Gastrocnemius medialis (tissue), 4 donors: ENCODE measurements around the gene LMCD1. TPM values are rescaled to one million over a fixed set of nuclear protein-coding genes. Genes with fewer than 3 reads are reported as not detected.

Source experiments
- ATAC-seq, 2 donors: fragments of 150-250 bp; one replicate each; pipeline ENCODE4 v1.9.1; 2016
- DNase-seq, 2 donors: peaks; one replicate each; pipeline ENCODE4 v3.0.0-alpha.2; 2019
- H3K27ac ChIP-seq, 4 donors: fragments of 200-600 bp; sonication (generic); 1 replicate in 1 of 4; 2 replicates in 3 of 4; pipeline ENCODE4 v1.5.1; 2016 to 2018; ENCODE audit warnings: mild to moderate bottlenecking in 2 of 4, moderate library complexity in 1 of 4
- H3K27me3 ChIP-seq, 3 donors: fragments of 200-600 bp; sonication (generic) in 2 of 3; 1 replicate in 1 of 3; 2 replicates in 2 of 3; pipeline versions ENCODE4 v1.5.1 to v1.6.0; 2016 to 2019; ENCODE audit warnings: mild to moderate bottlenecking in 1 of 3, moderate library complexity in 1 of 3
- H3K36me3 ChIP-seq, 2 donors: fragments of 200-600 bp; sonication (generic) in 1 of 2; one replicate each; pipeline ENCODE4 v1.5.1; 2017 to 2018
- H3K4me1 ChIP-seq, 2 donors: fragments of 200-600 bp; sonication (generic) in 1 of 2; one replicate each; pipeline ENCODE4 v1.5.1; 2016 to 2017; ENCODE audit warnings: mild to moderate bottlenecking in 2 of 2
- H3K4me3 ChIP-seq, 4 donors: fragments of 200-600 bp; sonication (generic) in 3 of 4; 1 replicate in 1 of 4; 2 replicates in 3 of 4; pipeline ENCODE4 v1.5.1; 2016 to 2019; ENCODE audit warnings: mild to moderate bottlenecking in 2 of 4
- H3K9me3 ChIP-seq, 3 donors: fragments of 200-600 bp; sonication (generic) in 2 of 3; 1 replicate in 1 of 3; 2 replicates in 2 of 3; pipeline ENCODE4 v1.5.1; 2016 to 2019
- CTCF ChIP-seq, 5 experiments: fragments of 450-650 bp in 3 of 5; fragments of 200-600 bp in 2 of 5; sonication (generic) in 2 of 5; IDR thresholded peaks in 4 of 5; conservative IDR thresholded peaks in 1 of 5; 1 replicate in 4 of 5; 2 replicates in 1 of 5; pipeline ENCODE4 v1.5.1; 2016 to 2019; ENCODE audit warnings: antibody characterized with exemption in 5 of 5, mild to moderate bottlenecking in 3 of 5, moderate library complexity in 3 of 5
- POLR2A ChIP-seq, 2 donors: fragments of 450-650 bp; IDR thresholded peaks; one replicate each; pipeline ENCODE4 v1.6.1; 2017; ENCODE audit warnings: antibody characterized with exemption in 2 of 2, mild to moderate bottlenecking in 2 of 2, moderate library complexity in 2 of 2
- in situ Hi-C, 4 donors: fragments of 200-750 bp; cut with MboI; loops; one replicate each; pipeline versions ENCODE4 v1.15.0 to v1.8.0; 2017; ENCODE audit warnings: low sequenced_read_pairs in 4 of 4
- intact Hi-C: fragments of 100-400 bp; cut with DNase I; formaldehyde crosslinking; loops from one replicate; pipeline ENCODE4 v1.15.1; 2023; ENCODE audit warnings: low total_unique reads
- total RNA-seq, 4 donors: library from RNA; depleted of rRNA; stranded (reverse); fragments of >200 nt; gene quantifications; one replicate each; pipeline versions ENCODE4 v1.1.0 to v1.2.3, GENCODE V29; 2016

LMCD1 gene
- total RNA-seq, 4 donors from 2014 or later = 96.0 to 581 (median 167) TPM

GRCh38 chr3:8518138-8518537, 16.5 kb downstream of the LMCD1 start:
- in situ Hi-C loops (no loop called here), intact Hi-C loops (no loop called here)
- no peaks in the 10 kb centered on the region for H3K9me3 ChIP-seq
- H3K4me1 ChIP-seq = peaks cover 91 to 98% of the 10 kb centered on the region in 2 donors
- H3K27me3 ChIP-seq = no peaks in the 10 kb centered on the region
- TF ChIP-seq POLR2A (IDR thresholded peaks at IDR 0.05) = no peak
- no peak for TF ChIP-seq CTCF (IDR thresholded peaks at IDR 0.05 in 4 of 5, conservative IDR thresholded peaks at IDR 0.05 in 1 of 5)
- peaks cover 0 to 28% of the 10 kb centered on the region in 2 donors for H3K36me3 ChIP-seq
- peak overlapping the region; percentile 89 to 97 (median 94) for H3K27ac ChIP-seq
- DNase-seq (no peak), ATAC-seq (peak; percentile 35 to 57)
- H3K4me3 ChIP-seq = no peak overlapping the region

- intact Hi-C loops (no loop called here), in situ Hi-C loops (no loop called here)
- DNase-seq = no peak
- ATAC-seq = no peak
- TF ChIP-seq CTCF (IDR thresholded peaks at IDR 0.05 in 4 of 5, conservative IDR thresholded peaks at IDR 0.05 in 1 of 5) (no peak), POLR2A (IDR thresholded peaks at IDR 0.05) (no peak)
- Histone ChIP-seq H3K27ac (peak overlapping the region; percentile 89 to 97 (median 94)), H3K4me1 (peaks cover 95 to 98% of the 10 kb centered on the region in 2 donors), H3K4me3 (peak overlapping the region in 1 of 4 donors; percentile 11), H3K27me3 (no peaks in the 10 kb centered on the region), H3K9me3 (no peaks in the 10 kb centered on the region), H3K36me3 (peaks cover 0 to 22% of the 10 kb centered on the region in 2 donors)
These were observed 17.5 kb downstream of the LMCD1 start for GRCh38 chr3:8519156-8519555.

GRCh38 chr3:8519774-8520448, 18.3 kb downstream of the LMCD1 start:
- Histone ChIP-seq H3K4me3 (no peak overlapping the region), H3K9me3 (no peaks in the 10 kb centered on the region), H3K27ac (peak overlapping the region; percentile 89 to 97 (median 94)), H3K27me3 (no peaks in the 10 kb centered on the region), H3K4me1 (peaks cover 97 to 98% of the 10 kb centered on the region in 2 donors), H3K36me3 (peaks cover 0 to 17% of the 10 kb centered on the region in 2 donors)
- DNase-seq (no peak), ATAC-seq (no peak)
- intact Hi-C loops = no loop called here
- in situ Hi-C loops = no loop called here
- TF ChIP-seq CTCF (IDR thresholded peaks at IDR 0.05 in 4 of 5, conservative IDR thresholded peaks at IDR 0.05 in 1 of 5) (no peak), POLR2A (IDR thresholded peaks at IDR 0.05) (no peak)

GRCh38 chr3:8520816-8521403, 19.3 kb downstream of the LMCD1 start:
- H3K4me3 ChIP-seq = no peak overlapping the region
- DNase-seq = peak in 1 of 2 donors; percentile 56
- intact Hi-C loops = no loop called here
- peak; percentile 43 for ATAC-seq
- H3K4me1 ChIP-seq = peaks cover 97 to 98% of the 10 kb centered on the region in 2 donors
- in situ Hi-C loops = no loop called here
- TF ChIP-seq POLR2A (IDR thresholded peaks at IDR 0.05) = no peak
- no peak for TF ChIP-seq CTCF (IDR thresholded peaks at IDR 0.05 in 4 of 5, conservative IDR thresholded peaks at IDR 0.05 in 1 of 5)
- no peaks in the 10 kb centered on the region for H3K9me3 ChIP-seq
- peak overlapping the region; percentile 89 to 97 (median 94) for H3K27ac ChIP-seq
- H3K36me3 ChIP-seq = peaks cover 0 to 17% of the 10 kb centered on the region in 2 donors
- H3K27me3 ChIP-seq = no peaks in the 10 kb centered on the region
